Activated CD8-positive, alpha-beta memory T cell treated with anti-CD3 and anti-CD28 coated beads, Interleukin-2, amount 50 U/mL, for 1 hour (primary cell): ENCODE results near the gene RPL18A.

Experiments
- DNase-seq: peaks from one replicate; pipeline ENCODE4 v3.0.0-alpha.2; 2020; ENCODE audit errors: extremely low read depth

Gene RPL18A

DNA sequence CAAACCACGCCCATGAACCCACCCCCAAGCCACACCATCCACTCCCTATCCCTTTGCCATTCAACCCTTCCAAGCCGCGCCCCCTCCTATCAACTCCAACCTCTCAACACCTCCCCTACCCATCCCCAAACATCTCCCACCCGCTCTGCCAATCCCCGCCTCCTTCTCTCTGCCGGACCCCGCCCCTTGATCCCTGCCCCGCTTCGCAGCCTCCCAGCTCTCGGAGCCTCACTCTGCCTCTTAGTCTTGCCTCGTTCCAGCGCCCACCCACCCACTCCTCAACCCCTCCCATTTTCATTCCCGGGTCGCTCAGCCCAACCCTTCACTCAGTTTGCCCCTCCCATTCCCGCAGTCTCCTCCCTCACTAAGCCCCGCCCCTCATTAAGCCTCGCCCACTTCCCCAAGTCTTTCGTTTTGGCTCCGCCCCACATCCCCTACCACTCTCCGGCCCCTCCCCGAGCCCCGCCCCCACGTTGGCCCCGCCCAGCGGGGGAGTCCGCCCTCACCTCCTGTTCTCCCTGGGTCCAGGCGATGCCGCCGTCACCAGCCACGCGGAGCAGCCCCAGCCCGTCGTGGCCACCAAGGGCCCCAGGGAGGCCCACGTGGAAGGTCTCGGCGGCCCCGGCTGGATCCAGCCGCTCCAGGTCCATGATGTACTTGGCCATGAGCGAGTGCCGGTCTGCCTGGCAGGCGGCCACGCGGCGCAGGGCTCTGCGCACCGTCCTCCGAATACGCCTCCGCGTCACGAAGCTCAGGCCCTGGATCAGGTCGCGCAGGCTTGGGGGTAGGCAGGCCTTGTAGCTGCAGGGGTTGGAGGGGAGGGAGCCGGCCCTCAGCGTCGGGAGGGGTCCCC is 17.7 kb upstream of the RPL18A start:
- DNase-seq: no peak

DNA sequence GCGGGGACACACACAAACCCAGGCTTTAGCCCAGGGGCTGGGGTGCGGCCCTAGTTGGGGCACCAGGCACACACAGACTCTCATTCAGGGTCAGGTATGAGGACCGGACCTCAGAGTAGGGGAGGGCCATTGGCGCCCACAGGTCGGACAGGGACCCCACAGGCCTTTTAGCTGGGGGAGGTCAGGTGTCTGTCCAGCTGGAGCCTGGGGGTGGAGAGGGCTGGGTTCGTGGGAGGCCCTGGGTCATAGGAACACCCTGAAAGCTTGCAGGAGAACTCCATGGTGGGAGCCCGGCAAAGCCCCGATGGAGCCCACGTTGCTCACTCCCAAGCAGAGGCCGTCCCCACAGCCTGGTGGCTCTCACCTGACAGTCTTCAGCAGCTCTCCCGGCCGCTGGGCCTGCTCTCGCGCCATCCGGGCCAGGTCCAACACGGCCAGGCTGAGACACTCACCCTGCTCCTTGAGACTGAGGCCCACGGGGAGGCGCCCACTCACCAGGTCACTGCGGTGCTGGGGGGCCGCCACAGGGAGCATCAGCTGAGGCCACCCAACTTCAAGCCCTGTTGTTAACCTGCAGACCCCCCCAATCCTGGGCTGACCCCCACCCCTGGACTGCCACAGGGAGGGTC is 16.9 kb upstream of the RPL18A start:
- no peak for DNase-seq

DNA sequence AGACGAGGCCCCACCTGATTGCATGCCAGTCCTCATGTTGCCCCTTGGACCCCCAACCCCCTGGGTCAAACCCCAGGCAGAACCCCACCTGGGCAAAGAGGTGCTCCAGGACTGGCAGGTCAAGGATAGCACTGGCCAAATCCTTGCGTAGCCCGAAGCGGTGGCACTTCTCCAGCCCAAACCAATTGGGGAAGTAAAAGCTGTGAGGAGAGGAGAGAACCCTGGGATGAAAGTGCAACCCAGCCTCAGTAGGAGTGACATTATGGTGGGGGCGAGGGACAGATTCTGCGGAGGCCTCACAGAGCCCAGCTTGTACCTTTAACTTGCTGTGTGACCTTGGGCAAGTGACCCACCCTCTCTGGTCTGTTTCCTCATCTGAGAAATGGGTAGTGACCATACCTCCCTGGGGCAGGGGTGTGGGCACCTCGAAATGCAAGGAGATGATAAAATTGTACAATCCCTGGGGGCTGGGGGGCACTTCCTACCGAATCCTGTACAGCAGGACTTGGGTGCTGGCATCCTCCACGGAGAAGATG is 16.4 kb upstream of the RPL18A start:
- DNase-seq: no peak

DNA sequence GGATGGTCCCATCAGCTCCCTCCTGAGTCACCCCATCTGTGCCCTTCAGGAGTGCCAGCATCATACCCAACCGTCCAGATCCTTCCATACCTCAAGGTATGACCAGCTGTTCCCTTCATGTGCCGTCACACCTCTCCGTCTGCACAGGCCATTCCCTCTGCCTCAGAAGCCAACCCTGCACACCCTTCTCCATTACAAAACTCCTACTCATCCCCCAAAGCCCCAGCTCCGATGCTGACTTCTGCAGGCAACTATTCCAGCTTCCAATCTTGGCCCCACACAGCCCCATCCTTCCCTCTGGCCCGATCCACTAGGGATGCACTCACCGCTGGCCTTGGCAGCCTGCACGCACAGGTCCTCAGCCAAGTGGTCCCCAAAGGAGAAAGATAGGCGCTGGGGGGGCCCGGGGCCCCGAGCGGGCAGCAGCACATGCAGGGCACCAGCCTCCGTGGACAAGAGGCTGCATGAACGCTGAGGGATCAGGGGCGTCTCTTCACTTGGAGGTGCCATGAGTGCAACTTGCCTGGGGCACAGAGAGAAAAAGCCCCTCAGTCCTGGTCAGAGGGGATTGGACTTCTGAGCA is 15.7 kb upstream of the RPL18A start:
- no peak for DNase-seq

DNA sequence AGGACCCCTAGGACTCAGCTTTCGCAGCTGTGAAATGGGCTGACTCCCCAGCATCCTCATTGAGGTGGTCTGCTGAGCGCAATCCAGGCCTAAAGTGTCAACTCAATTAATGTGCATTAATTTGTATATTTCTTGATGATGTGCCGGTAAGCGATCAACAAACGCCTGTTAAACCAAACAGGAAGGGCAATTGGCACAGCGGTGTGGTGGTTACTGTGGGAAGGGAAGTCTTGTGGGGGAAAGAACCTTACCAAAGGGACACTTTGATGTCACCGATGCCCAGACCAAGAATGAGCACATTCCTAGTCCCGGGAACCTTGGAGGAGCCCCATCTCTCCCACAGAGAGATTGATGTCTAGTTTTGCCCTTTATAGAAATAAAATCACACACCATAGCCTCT is 13.6 kb upstream of the RPL18A start:
- no peak for DNase-seq

DNA sequence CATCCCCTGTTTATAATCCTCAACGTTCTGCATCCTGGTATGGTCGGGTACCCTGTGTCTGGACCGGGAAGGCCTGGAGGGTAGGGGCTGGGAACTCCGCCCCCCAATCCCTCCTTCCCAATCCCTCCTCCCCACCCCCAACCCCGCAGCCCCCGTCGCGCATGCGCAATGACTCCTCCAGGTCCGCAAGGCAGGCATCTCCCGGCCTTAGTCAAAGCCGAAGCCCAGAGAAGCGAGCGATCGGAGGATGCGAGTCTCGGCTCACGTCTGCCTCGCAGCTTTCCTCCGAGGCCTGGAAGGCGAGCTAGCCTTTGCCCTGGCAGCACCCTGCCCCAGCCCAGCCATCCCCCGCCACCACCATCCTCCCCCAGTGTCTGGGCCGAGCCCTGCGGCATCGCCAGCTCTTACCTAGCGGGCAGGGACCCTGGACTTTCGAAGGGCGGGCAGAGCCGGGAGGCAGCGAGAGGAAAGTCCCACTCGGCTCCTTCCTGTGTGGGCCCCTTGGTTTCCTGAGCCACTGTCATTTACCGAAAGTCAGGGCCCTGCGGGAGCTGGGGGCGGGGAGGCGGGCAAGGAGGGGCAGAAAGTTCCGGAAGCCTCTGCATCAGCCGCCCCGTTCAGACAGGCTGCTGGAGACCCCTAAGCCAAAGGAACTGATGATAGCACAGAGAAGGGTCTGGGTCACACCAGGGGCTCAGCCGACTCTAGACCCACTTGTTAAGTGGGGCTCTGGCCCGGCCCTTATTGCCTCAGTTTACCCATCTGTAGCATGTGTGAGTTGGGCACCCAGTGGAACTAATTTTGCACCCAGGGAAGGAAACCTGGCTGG is 12.0 kb upstream of the RPL18A start, which contains the start of gene JAK3:
Gene JAK3, minus strand, starts transcription at position 445 of the 829 bp plus-strand sequence. CDS start 3,565 bp downstream, outside the sequence.
- DNase-seq: peak; percentile 64

DNA sequence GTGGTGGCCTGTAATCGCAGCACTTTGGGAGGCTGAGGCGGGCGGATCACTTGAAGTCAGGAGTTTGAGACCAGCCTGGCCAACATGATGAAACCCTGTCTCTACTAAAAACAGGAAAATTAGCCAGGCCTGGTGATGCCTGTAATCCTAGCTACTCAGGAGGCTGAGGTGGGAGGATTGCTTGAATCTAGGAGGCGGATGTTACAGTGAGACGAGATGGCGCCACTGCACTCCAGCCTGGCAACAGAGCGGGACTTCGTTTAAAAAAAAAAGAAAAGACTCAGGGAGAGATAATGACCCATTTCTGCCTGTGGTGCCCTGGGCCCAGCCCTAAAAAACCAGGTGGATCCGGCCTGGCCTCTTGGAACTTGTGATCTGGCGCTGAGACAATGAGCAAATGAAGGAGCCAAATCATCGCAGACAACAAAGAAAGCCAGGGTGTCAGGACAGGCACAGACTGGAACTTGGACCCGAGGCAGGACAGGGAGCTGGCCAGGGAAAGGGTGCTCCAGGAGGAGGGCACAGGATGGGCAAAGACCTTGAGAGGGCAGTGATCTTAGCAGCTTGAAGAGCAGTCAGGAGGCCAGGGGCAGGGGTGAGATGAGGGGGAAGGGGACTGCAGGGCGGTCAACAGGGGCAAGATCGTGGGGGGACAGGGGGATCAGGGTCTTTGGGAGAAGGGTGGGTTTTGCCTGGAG is 11.0 kb upstream of the RPL18A start:
- DNase-seq: no peak

DNA sequence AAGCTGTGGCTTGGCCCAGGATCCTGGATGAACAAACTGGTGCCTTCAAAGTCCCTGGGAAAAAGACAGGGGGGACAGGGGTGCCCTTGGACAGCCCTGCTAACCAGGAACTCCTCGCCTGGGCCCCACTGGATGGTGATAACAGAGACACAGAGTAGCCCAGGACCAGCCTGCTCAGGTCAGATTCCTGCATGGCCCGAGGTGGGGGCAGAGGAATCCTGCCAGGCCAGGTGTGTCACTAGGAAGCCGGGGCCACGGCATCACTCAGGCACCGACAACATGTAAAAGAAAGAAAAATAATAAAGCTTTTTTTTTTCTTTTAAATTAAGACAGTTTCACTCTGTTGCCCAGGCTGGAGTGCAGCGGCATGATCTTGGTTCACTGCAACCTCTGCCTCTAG is 5.6 kb upstream of the RPL18A start:
- DNase-seq: no peak

DNA sequence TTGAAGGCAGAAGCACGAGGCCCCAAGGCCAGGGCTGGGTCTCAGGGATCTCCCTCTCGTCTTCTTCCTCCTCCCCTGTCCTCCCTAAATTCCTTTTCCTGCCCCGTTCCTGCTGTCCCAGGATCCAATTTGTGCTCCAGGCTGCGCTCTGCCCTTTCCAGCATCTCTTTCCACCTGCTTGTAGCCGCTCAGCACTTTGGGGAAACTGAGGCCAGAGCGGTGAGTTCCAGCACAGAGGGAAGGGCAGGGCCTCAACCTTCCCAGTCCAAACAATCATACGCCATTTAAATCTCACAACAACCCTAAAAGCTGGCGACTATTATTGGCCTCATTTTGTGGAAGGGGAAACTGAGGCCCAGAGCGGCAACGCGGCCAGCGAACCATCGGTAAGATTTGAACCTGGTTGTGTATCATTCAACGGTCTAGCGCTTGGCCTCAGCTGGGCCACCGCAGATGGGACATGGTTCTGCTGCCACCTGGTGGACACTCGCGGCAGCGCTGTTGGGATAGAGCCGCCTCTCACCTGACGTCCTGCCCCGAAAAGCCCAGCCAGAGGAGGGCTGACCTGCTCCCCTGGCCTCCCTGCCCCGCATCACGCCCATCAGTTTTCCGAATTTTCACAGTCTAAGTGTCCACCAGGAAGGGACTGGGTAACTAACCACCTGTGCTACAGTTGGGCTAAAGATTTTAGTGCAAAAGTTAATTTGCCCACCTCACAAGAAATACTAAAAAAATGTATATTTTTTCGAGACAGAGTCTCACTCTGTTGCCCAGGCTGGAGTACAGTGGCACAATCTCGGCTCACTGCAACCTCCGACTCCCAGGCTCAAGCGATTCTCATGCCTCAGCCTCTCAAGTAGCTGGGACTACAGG is 4.2 kb upstream of the RPL18A start:
- DNase-seq: peak; percentile 51

DNA sequence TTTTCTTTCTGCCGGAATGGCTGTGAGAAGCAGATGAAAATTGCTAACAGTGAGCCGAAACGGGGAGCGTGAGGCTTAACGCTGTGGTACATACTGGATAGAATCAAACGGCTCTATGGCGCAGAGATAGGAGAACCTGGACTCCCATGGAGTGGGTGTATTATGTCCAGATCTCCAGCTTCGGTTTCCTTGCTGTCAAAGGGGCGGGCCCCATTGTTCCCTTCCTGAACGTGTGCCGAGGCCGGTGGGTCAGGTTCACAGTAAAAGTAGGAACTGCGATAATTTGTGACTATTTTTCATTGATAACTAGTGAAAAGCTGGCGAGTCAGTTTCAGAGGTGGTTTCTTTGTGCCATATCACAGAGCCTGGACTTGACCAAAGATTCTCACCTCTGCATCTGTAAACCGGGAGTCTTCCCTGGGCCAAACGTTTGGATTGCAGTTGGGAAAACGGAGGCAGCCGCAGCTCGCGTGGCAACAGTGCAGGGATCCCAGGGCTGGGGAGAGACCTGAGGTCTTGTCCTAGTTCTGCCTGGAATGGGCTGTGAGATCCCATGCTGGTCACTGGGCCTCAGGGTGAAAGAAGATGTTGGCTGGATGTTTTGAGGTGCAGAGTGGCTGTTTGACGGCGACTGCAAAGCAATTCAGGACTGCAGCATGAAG is 752 bp downstream of the RPL18A start:
- no peak for DNase-seq

DNA sequence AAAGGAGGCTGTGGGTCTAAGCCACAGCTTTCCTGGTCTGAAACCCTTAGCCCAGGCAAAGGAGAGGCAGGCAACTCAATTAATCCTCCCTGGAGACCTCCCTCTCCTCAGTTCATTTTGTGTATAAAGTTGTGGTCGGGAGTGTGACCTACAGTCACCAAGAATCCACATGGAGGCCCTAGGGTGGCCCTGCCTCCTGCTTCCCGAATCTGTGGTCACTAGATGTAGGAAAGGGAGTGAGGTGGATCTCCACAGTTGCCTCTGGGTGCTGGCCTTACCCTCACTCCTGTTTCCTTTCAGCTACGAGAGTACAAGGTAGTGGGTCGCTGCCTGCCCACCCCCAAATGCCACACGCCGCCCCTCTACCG is 1.3 kb downstream of the RPL18A start:
- DNase-seq: no peak

DNA sequence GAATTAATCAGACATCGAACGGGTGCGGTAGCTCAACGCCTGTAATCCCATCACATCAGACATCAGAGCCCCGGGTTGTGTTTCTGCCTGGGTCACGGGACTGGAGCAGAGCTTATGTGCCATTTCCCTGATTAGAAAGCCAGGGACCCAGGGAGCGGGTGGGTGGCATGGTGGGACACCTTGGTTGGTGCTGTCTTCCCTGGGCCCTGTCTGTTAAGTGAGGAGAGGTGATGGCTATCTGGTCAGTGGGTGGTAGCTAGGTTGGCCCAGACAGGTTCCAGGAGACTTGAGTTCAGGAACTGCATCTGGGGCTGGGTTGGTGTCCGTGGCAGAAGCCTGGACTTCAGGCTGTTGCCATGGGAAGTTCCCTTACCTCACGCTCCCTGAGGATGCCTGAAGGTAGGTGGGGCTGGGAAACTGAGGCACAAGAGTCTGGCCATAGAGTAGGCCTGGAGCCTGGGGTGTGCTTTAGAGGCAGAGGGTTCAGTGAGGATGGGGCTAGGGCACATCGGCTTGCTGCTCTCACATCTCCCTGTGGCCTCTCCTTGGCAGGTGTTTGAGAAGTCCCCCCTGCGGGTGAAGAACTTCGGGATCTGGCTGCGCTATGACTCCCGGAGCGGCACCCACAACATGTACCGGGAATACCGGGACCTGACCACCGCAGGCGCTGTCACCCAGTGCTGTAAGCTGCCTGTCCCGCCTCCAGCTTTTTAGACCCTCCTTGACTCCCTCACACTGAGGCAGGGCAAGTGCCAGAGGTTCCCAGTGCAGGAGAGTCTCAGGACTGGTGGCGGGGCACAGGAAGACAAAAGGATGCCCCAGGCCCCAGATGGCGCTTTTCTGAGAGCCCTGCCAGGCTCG is 2.1 kb downstream of the RPL18A start:
- no peak for DNase-seq

DNA sequence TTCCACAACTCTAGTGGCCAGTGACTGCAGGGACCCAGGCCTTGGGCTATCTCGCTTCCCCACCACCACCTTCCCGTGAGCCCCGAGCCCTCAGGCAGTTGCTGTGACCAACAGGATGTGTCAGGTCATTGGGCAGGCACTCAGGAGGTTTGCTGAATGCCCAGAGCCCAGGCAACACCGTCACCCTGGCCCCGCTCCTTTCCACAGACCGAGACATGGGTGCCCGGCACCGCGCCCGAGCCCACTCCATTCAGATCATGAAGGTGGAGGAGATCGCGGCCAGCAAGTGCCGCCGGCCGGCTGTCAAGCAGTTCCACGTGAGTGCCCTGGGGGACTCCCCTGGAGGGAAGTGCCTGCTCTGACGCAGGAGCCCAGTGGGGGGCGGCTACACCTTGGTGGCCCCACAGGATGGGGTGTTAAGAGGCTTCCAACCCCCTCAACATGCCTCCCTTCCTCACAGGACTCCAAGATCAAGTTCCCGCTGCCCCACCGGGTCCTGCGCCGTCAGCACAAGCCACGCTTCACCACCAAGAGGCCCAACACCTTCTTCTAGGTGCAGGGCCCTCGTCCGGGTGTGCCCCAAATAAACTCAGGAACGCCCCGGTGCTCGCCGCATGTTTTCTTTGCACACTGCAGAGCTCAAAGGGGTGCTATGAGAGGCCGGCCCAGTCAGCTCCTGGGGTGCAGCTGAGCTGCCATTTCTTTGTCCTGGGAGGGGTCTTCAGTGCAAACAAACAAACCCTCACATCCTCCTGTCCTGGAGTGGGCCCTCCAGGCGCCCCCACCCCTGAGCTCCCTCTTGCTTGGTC is 3.2 kb downstream of the RPL18A start:
- DNase-seq: no peak

DNA sequence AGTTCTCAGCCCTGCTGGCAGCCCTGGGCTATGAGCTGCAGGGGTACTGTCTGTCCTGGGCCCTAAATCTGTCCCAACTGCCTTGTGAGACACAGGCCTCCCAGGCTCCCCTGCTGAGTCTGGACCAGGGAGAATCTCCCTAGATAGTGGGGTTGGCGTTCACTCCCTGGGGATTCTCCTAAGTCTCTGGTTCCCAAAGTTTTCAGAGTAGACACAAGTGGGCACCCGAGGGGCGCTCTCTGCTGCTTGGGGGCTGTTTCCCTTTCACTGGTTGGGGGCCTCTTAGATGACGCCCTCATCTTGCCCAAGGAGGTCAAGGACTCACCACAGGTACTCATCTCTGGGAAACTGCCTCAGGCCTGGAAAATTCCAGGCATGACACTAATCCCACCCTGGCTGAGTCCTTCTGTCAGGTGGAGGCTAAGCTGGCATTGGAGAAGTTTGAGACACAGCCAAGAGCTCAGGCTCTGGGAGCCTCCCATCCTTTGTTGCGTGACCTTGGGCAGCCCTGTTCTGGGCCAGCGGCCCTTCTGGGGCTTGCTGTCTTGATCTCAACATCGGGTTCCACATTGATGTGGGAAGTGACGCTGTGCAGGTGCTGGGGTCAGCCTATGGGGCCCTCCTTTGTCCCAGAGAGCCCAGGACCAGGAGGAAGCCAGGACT is 3.9 kb downstream of the RPL18A start:
- no peak for DNase-seq

DNA sequence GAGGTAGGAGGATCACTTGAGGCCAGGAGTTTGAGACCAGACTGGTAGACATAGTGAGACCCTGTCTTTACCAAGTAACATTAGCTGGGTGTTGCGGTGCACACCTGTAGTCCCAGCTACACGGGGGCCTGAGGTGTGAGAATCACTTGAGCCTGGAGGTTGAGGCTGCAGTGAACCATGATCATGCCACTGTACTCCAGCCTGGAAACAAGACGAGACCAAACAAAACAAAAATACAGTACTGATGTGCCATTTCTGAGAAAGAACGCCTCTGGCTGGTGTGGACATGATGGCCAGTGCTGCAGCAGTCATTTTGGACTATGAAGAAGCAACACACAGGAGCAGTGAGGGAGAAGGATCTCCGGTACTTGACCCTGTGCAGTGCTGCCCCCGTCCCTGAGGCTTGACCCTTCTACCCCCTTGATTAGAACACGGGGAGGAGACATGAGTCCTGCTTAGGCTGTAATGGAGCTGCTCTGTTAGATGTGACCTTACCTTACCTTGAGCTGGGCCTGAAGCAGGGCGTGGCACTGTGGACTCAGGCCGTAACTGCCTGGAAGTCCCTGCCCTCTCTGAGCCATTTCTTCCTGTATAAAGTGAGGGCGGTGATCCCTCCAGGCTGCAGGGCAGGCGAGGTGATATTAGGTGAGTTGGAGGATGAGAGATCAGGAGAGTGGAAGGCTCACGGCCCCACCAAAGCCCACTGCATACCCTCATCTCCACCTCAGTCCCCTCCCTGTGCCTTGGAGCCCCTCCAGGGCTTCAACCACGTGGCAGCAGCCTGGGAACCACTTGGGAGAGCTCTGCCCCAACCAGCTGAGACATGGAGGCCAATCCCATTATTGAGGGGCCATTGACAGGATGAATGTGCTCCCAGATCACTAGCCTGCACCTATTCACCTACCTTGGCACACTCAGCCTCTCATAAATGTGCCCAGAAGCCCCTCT is 5.9 kb downstream of the RPL18A start:
- DNase-seq: no peak

DNA sequence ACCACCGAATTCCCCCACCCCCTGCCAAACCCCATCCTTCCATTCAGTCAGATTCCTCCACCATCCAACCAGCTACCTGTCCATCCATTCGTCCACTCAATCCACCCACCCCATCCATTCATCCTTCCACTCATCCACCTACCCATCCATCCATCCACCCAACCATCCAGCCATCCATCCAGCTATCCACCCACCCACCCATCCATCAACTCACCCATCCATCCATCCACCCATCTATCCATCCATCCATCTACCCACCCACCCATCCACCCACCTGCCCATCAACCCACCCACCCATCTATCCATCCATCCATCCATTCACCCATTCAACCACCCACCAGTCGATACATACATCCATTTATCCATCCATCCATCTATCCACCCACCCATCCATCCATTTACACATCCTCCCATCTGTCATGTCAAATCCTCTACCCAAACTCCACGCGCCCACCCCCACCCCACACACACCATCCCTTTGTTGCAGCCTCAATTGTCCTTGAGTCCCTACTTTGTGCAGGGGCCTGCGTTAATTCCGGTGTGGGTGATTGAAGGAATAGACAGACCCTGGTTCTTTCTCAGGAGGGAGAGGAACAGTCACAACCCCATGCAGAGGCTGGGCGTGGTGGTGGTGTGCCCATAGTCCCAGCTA is 6.7 kb downstream of the RPL18A start:
- no peak for DNase-seq
